Adrenal gland (tissue), 12 donors: ENCODE data around the gene CA11. TPM values are rescaled to one million over a fixed set of nuclear protein-coding genes. Genes with fewer than 3 reads are reported as not detected.

ENCODE experiments used
- DNase-seq, 7 donors: peaks; one replicate each; pipeline ENCODE4 v3.0.0-alpha.2; 2019 to 2020
- H3K27ac ChIP-seq, 5 donors: fragments of 200-600 bp; sonication (generic) in 4 of 5; 1 replicate in 3 of 5; 2 replicates in 2 of 5; pipeline versions ENCODE4 v1.5.1 to v1.8.0; 2016 to 2020; ENCODE audit warnings: mild to moderate bottlenecking in 1 of 5
- H3K27me3 ChIP-seq: fragments of 200-600 bp; 2 replicates; pipeline ENCODE4 v1.8.0; 2021
- H3K36me3 ChIP-seq, 2 donors: fragments of 200-600 bp; replicated peaks in 1 of 2; 1 replicate in 1 of 2; 2 replicates in 1 of 2; pipeline versions ENCODE4 v1.5.1 to v1.8.0; 2018 to 2022
- H3K4me1 ChIP-seq, 2 donors: fragments of 200-600 bp; replicated peaks in 1 of 2; 1 replicate in 1 of 2; 2 replicates in 1 of 2; pipeline versions ENCODE4 v1.5.1 to v1.8.0; 2018 to 2021
- H3K4me3 ChIP-seq, 4 donors: fragments of 200-600 bp; sonication (generic) in 3 of 4; one replicate each; pipeline ENCODE4 v1.5.1; 2016 to 2018
- H3K9me3 ChIP-seq, 3 donors: fragments of 200-600 bp; sonication (generic) in 1 of 3; replicated peaks in 1 of 3; 1 replicate in 2 of 3; 2 replicates in 1 of 3; pipeline versions ENCODE4 v1.5.1 to v1.8.0; 2016 to 2021
- POLR2A ChIP-seq, 2 donors: fragments of 450-650 bp; IDR thresholded peaks; one replicate each; pipeline ENCODE4 v1.6.1; 2017; ENCODE audit warnings: antibody characterized with exemption in 2 of 2, mild to moderate bottlenecking in 2 of 2, moderate library complexity in 1 of 2
- whole genome bisulfite sequencing, 4 donors: extraction: QIAGEN DNeasy Blood & Tissue Kit in 2 of 4; methylation state at CpG; one replicate each; pipeline versions ENCODE4 v1.1.5 to v1.1.7; 2013 to 2017; 5-methylcytosine and 5-hydroxymethylcytosine counted together
- intact Hi-C, 2 donors: fragments of 100-400 bp; cut with DNase I; formaldehyde crosslinking; loops; one replicate each; pipeline versions ENCODE4 v1.14.1 to v1.15.0; 2022 to 2023
- polyA plus RNA-seq, 3 donors: library from polyadenylated mRNA; stranded (reverse); fragments of 200-250 nt in 2 of 3; fragments of 350-450 nt in 1 of 3; fragmentation: Illumina TruSeq in 1 of 3; extraction: RNeasy Lipid Tissue Mini Kit (QIAGEN cat#74804) in 1 of 3; gene quantifications; one replicate each; pipeline ENCODE4 v1.2.3, GENCODE V29; 2013 to 2014
- total RNA-seq, 9 donors: library from RNA; depleted of rRNA in 4 of 9; stranded (reverse); fragments of >200 nt in 4 of 9; fragments of 120-200 nt in 1 of 9; fragmentation: NEBNext Ultra II Directional in 1 of 9; extraction: Animal tissue kit (Norgen Biotek cat#: 25700) in 1 of 9; gene quantifications; one replicate each; pipeline versions ENCODE4 v1.1.0 to v1.2.4, GENCODE V29; 2013 to 2023
- TF ChIP-seq, protein P1 (sequence below), 6 experiments: fragments of 450-650 bp in 4 of 6; fragments of 200-600 bp in 2 of 6; sonication (generic) in 1 of 6; IDR thresholded peaks; 1 replicate in 5 of 6; 2 replicates in 1 of 6; pipeline versions ENCODE4 v1.5.1 to v1.8.0; 2016 to 2021; ENCODE audit warnings: antibody characterized with exemption in 6 of 6, mild to moderate bottlenecking in 2 of 6, moderate library complexity in 1 of 6
- donor health status: healthy with polysubstance abuse.
- donor health status: Bipolar disorder and iron deficiency.
- donor health status: DM: yes; HTN: yes; CAD: no.
- donor health status: DM: no; HTN: no; CAD: no.
- donor health status: DM: no; HTN: no; CAD: no.
- donor health status: DM: yes; HTN: yes; CAD: no.

CA11 gene
- total and polyA plus RNA-seq, 12 donors = 6.0 to 125 (median 23.7) TPM

DNA sequence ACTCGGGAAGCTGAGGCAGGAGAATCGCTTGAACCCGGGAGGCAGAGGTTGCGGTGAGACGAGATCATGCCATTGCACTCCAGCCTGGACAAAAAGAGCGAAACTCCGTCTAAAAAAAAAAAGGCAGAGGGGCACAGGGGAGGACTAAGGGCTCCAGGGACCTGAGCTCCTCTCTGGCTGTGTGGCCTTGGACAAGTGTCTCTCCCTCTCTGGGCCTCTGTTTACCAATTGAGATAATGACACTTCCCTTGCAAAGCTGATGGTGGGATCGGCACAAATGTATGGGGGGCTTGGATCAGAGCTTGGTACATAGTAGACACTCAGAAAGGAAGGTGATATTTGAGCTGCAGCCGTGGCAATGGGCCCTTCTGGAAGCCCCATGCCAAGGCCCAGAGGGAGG is 50.8 kb downstream of the CA11 start:
- intact Hi-C loops = no loop called here
- H3K36me3 ChIP-seq = no peaks in the 10 kb centered on the region
- DNase-seq = no peak

DNA sequence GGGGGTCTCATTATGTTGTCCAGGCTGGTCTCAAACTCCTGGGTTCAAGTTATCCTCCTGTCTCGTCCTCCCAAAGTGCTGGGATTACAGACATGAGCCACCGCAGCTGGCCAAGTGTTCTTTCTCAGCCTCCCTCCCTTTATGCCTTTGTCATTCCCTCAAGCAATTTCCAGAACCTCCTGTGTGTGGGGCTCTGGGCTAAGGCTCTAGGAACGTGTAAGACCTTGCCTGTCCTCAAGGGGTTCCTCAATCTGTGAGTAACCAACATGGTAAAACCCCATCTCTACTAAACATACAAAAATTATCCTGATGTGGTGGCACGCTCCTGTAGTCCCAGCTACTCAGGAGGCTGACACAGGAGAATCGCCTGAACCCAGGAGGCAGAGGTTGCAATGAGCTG is 55.0 kb downstream of the CA11 start:
- 78 to 92% (median 90%) methylated on average over 3 to 5 of the region's 5 CpGs for WGBS, 4 donors
- no peaks in the 10 kb centered on the region for H3K36me3 ChIP-seq
- H3K4me3 ChIP-seq = no peak overlapping the region
- TF ChIP-seq, protein P1, sequence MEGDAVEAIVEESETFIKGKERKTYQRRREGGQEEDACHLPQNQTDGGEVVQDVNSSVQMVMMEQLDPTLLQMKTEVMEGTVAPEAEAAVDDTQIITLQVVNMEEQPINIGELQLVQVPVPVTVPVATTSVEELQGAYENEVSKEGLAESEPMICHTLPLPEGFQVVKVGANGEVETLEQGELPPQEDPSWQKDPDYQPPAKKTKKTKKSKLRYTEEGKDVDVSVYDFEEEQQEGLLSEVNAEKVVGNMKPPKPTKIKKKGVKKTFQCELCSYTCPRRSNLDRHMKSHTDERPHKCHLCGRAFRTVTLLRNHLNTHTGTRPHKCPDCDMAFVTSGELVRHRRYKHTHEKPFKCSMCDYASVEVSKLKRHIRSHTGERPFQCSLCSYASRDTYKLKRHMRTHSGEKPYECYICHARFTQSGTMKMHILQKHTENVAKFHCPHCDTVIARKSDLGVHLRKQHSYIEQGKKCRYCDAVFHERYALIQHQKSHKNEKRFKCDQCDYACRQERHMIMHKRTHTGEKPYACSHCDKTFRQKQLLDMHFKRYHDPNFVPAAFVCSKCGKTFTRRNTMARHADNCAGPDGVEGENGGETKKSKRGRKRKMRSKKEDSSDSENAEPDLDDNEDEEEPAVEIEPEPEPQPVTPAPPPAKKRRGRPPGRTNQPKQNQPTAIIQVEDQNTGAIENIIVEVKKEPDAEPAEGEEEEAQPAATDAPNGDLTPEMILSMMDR (IDR thresholded peaks at IDR 0.05) = no peak
- no peak for TF ChIP-seq POLR2A (IDR thresholded peaks at IDR 0.05)
- no peak overlapping the region for H3K27ac ChIP-seq
- peaks cover 0 to 8% of the 10 kb centered on the region in 2 donors for H3K4me1 ChIP-seq
- intact Hi-C loops = no loop called here
- no peak for DNase-seq
- H3K9me3 ChIP-seq = no peaks in the 10 kb centered on the region
- no peaks in the 10 kb centered on the region for H3K27me3 ChIP-seq

More for the DNA sequence above, 50.8 kb downstream of the CA11 start:
- no peak overlapping the region for H3K27ac ChIP-seq
- H3K9me3 ChIP-seq = no peaks in the 10 kb centered on the region
- no peaks in the 10 kb centered on the region for H3K4me1 ChIP-seq
- no peaks in the 10 kb centered on the region for H3K27me3 ChIP-seq
- TF ChIP-seq POLR2A (IDR thresholded peaks at IDR 0.05) = no peak
- no peak overlapping the region for H3K4me3 ChIP-seq
- whole genome bisulfite sequencing, 4 donors = 86 to 92% (median 88%) methylated on average over 9 of the region's 9 CpGs

DNA sequence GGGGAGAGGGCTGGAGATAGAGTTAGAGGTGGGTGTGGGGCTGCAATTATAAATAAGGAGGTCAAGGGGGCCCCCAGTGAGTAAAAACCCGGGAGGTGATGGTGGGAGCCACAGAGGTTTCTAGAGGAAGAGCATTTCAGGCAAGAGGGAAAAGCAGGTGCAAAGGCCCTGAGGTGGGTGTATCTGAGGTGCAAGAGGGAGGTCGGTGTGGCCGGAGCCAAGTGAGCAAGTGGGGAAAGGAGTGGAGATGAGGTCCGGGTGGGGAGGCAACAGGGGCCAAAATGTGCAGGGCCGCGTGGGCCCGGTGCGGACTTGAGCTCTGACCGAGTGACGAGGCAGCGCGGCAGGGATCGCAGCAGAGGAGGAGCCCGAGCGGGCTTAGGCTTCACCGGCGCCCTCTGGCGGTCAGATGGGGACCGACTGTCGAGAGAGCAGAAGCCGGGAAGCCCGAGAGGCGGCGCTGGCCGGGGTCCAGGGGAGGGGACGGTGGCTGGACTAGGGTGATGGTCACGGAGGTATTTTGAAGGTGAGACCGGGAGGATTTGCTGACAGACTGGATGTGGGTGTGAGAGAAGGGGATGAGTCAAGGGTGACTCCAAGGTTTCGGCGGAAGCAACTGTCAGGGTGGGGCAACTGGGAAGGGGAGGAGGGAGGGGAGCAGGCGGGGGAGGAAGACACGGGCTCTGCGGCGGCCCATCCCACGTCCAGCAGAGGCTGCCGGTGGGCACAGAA is 57.2 kb downstream of the CA11 start:
- TF ChIP-seq POLR2A (IDR thresholded peaks at IDR 0.05) = peak in 1 of 2 donors; percentile 14
- TF ChIP-seq, protein P1 (IDR thresholded peaks at IDR 0.05) = peak; percentile 85 to 97 (median 96)
- Histone ChIP-seq H3K4me3 (peak overlapping the region in 2 of 4 donors; percentile 17 to 46), H3K9me3 (no peaks in the 10 kb centered on the region), H3K27me3 (no peaks in the 10 kb centered on the region), H3K27ac (peak overlapping the region in 3 of 5 donors; percentile 5 to 73 (median 20)), H3K4me1 (peaks cover 0 to 11% of the 10 kb centered on the region in 2 donors), H3K36me3 (no peaks in the 10 kb centered on the region)
- WGBS, 4 donors = 3 to 12% (median 5%) methylated on average over 12 to 36 of the region's 36 CpGs
- intact Hi-C loops = loop anchor here in 1 of 2 donors (5.0 to 10.0 kb wide), 2 partner anchors 82 to 274 kb away; no protein-coding TSS in a partner anchor
- peak; percentile 88 to 95 (median 92) for DNase-seq

Other genes with a start within 250 kb of the CA11 start
- gene GRWD1, start 200.2 kb downstream of the CA11 start, total RNA-seq = 10 to 100 TPM in 8 of 9 donors, 1 to 10 TPM in 1; 8.5 to 48.4 (median 27.8) TPM
- gene GRWD1, start 200.2 kb downstream of the CA11 start, polyA plus RNA-seq = 10 to 100 TPM in 1 of 3 donors, 1 to 10 TPM in 2; 6.6 to 15.7 (median 7.5) TPM
- under 1 TPM; 0.09 to 0.83 (median 0.44) TPM for gene KCNJ14, start 190.6 kb downstream of the CA11 start, total RNA-seq
- under 1 TPM; 0.16 to 0.56 (median 0.34) TPM for gene KCNJ14, start 190.6 kb downstream of the CA11 start, polyA plus RNA-seq
- 10 to 100 TPM; 28.5 to 93.5 (median 53.7) TPM for gene CYTH2, start 176.8 kb downstream of the CA11 start, total RNA-seq
- gene CYTH2, start 176.8 kb downstream of the CA11 start, polyA plus RNA-seq = 10 to 100 TPM; 26.3 to 91.7 (median 51.8) TPM
- 1 to 10 TPM in 7 of 9 donors, under 1 TPM in 2; 0.06 to 4.4 (median 2.2) TPM for gene LMTK3, start 134.4 kb downstream of the CA11 start, total RNA-seq
- gene LMTK3, start 134.4 kb downstream of the CA11 start, polyA plus RNA-seq = 10 to 100 TPM in 1 of 3 donors, 1 to 10 TPM in 1, under 1 TPM in 1; 0.57 to 15.1 (median 2.3) TPM
- 1 to 10 TPM in 2 of 9 donors, under 1 TPM in 4, not detected in 3; 0.22 to 1.4 (median 0.49) TPM for gene SULT2B1, start 94.0 kb downstream of the CA11 start, total RNA-seq
- gene SULT2B1, start 94.0 kb downstream of the CA11 start, polyA plus RNA-seq = under 1 TPM; 0.24 to 0.88 (median 0.72) TPM
- gene SPACA4, start 39.4 kb downstream of the CA11 start, total RNA-seq = not detected
- not detected for gene SPACA4, start 39.4 kb downstream of the CA11 start, polyA plus RNA-seq
- under 1 TPM in 2 of 9 donors, not detected in 7; 0.17 to 0.75 TPM for gene FAM83E, start 31.1 kb downstream of the CA11 start, total RNA-seq
- 1 to 10 TPM in 1 of 3 donors, under 1 TPM in 1, not detected in 1; 0.24 to 1.6 TPM for gene FAM83E, start 31.1 kb downstream of the CA11 start, polyA plus RNA-seq
- gene RPL18, start 27.0 kb downstream of the CA11 start, total RNA-seq = 1,000 to 10,000 TPM; 1,183 to 3,315 (median 1,689) TPM
- 1,000 to 10,000 TPM in 2 of 3 donors, 100 to 1,000 TPM in 1; 575 to 5,137 (median 3,671) TPM for gene RPL18, start 27.0 kb downstream of the CA11 start, polyA plus RNA-seq
- 10 to 100 TPM; 11.7 to 27.9 (median 17.9) TPM for gene SPHK2, start 26.7 kb downstream of the CA11 start, total RNA-seq
- 10 to 100 TPM in 2 of 3 donors, 1 to 10 TPM in 1; 4.3 to 29.9 (median 12.6) TPM for gene SPHK2, start 26.7 kb downstream of the CA11 start, polyA plus RNA-seq
- 10 to 100 TPM; 24.3 to 78.3 (median 49.2) TPM for gene DBP, start 8.8 kb downstream of the CA11 start, total RNA-seq
- 10 to 100 TPM; 11.5 to 80.6 (median 57.9) TPM for gene DBP, start 8.8 kb downstream of the CA11 start, polyA plus RNA-seq
- gene NTN5, start 26.8 kb upstream of the CA11 start, total RNA-seq = 1 to 10 TPM in 1 of 9 donors, under 1 TPM in 5, not detected in 3; 0.11 to 2.4 (median 0.42) TPM
- gene NTN5, start 26.8 kb upstream of the CA11 start, polyA plus RNA-seq = 1 to 10 TPM in 2 of 3 donors, under 1 TPM in 1; 0.11 to 2.4 (median 1.1) TPM
- not detected for gene FUT2, start 49.8 kb upstream of the CA11 start, total RNA-seq
- under 1 TPM in 2 of 3 donors, not detected in 1; 0.03 to 0.24 TPM for gene FUT2, start 49.8 kb upstream of the CA11 start, polyA plus RNA-seq
- gene MAMSTR, start 73.5 kb upstream of the CA11 start, total RNA-seq = 10 to 100 TPM in 8 of 9 donors, 1 to 10 TPM in 1; 9.4 to 45.9 (median 23.4) TPM
- 10 to 100 TPM in 2 of 3 donors, 1 to 10 TPM in 1; 8.9 to 57.9 (median 31.9) TPM for gene MAMSTR, start 73.5 kb upstream of the CA11 start, polyA plus RNA-seq
- gene RASIP1, start 94.4 kb upstream of the CA11 start, total RNA-seq = 10 to 100 TPM in 8 of 9 donors, 1 to 10 TPM in 1; 7.3 to 23.1 (median 16.7) TPM
- gene RASIP1, start 94.4 kb upstream of the CA11 start, polyA plus RNA-seq = 10 to 100 TPM in 2 of 3 donors, 1 to 10 TPM in 1; 5.1 to 38.9 (median 34.6) TPM
- gene IZUMO1, start 100.7 kb upstream of the CA11 start, total RNA-seq = 1 to 10 TPM in 3 of 9 donors, under 1 TPM in 3, not detected in 3; 0.70 to 2.9 (median 1.4) TPM
- 1 to 10 TPM in 2 of 3 donors, under 1 TPM in 1; 0.59 to 1.2 (median 1.2) TPM for gene IZUMO1, start 100.7 kb upstream of the CA11 start, polyA plus RNA-seq
- gene FUT1, start 106.5 kb upstream of the CA11 start, total RNA-seq = 1 to 10 TPM; 1.3 to 4.5 (median 2.3) TPM
- 1 to 10 TPM; 1.2 to 1.9 (median 1.7) TPM for gene FUT1, start 106.5 kb upstream of the CA11 start, polyA plus RNA-seq
- not detected for gene FGF21, start 109.3 kb upstream of the CA11 start, total RNA-seq
- gene FGF21, start 109.3 kb upstream of the CA11 start, polyA plus RNA-seq = not detected
- 100 to 1,000 TPM in 7 of 9 donors, 10 to 100 TPM in 2; 57.5 to 163 (median 107) TPM for gene BCAT2, start 164.8 kb upstream of the CA11 start, total RNA-seq
- 100 to 1,000 TPM in 1 of 3 donors, 10 to 100 TPM in 2; 82.9 to 114 (median 87.6) TPM for gene BCAT2, start 164.8 kb upstream of the CA11 start, polyA plus RNA-seq
- 10 to 100 TPM; 18.9 to 63.0 (median 40.1) TPM for gene HSD17B14, start 190.3 kb upstream of the CA11 start, total RNA-seq
- gene HSD17B14, start 190.3 kb upstream of the CA11 start, polyA plus RNA-seq = 100 to 1,000 TPM in 2 of 3 donors, 1 to 10 TPM in 1; 7.4 to 178 (median 135) TPM
- gene PLEKHA4, start 222.4 kb upstream of the CA11 start, total RNA-seq = 10 to 100 TPM in 8 of 9 donors, 1 to 10 TPM in 1; 4.5 to 65.1 (median 24.5) TPM
- 10 to 100 TPM in 2 of 3 donors, 1 to 10 TPM in 1; 7.1 to 74.6 (median 70.8) TPM for gene PLEKHA4, start 222.4 kb upstream of the CA11 start, polyA plus RNA-seq
- 10 to 100 TPM; 18.2 to 54.6 (median 39.4) TPM for gene PPP1R15A, start 226.2 kb upstream of the CA11 start, total RNA-seq
- gene PPP1R15A, start 226.2 kb upstream of the CA11 start, polyA plus RNA-seq = 100 to 1,000 TPM in 1 of 3 donors, 10 to 100 TPM in 2; 49.2 to 174 (median 73.3) TPM